Suppressor macrophage (primary cell): ENCODE measurements around the gene POP7.

Experiments
- DNase-seq, 4 experiments: peaks; one replicate each; pipeline ENCODE4 v3.0.0-alpha.2; 2020 to 2022

POP7 gene

GRCh38 chr7:100726996-100727761, 21.3 kb downstream of the POP7 start:
- no peak for DNase-seq

GRCh38 chr7:100728196-100728595, 22.3 kb downstream of the POP7 start:
- DNase-seq: no peak

GRCh38 chr7:100730136-100730800, 24.3 kb downstream of the POP7 start:
- DNase-seq: no peak

GRCh38 chr7:100731937-100732636, 26.2 kb downstream of the POP7 start:
- no peak for DNase-seq

DNA sequence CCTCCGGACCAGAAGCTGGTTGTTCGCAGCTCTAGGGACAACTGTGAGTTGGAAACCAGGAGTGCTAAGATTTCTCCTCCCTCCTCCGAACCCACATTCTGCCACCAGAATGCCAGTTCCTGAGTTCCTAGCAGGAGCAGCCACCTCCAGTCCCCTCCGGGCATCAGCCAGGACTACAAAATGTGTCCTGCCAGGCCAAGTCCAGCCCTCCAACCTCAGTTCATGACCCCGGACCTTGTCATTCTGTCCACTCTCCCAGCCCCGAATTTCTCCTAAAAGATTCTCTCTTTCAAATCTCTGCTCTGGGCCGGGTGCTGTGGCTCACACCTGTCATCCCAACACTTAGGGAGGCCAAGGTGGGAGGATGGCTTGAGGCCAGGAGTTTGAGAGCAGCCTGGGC, 29.8 kb downstream of the POP7 start:
- no peak for DNase-seq

GRCh38 chr7:100736671-100737070, 30.8 kb downstream of the POP7 start:
- DNase-seq: no peak

- DNase-seq: no peak
Observed at GRCh38 chr7:100739934-100740333, 34.0 kb downstream of the POP7 start.

DNA sequence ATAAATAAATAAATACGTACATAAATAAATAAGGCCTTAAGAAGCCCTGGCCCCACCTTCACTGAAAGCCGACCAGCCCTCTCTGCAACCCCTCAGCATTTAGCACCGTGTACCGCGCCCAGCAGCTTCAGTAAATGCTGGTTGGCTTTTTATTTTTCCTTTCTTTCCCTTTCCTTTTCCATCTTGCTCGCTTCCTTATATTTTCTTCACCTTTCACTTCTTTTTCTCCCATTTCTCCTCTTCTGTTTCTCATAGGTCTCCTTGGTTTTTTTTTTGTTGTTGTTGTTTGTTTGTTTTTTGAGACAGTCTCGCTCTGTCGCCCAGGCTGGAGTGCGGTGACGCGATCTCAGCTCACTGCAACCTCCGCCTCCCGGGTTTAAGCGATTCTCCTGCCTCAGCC, 38.7 kb downstream of the POP7 start:
- DNase-seq: no peak

DNA sequence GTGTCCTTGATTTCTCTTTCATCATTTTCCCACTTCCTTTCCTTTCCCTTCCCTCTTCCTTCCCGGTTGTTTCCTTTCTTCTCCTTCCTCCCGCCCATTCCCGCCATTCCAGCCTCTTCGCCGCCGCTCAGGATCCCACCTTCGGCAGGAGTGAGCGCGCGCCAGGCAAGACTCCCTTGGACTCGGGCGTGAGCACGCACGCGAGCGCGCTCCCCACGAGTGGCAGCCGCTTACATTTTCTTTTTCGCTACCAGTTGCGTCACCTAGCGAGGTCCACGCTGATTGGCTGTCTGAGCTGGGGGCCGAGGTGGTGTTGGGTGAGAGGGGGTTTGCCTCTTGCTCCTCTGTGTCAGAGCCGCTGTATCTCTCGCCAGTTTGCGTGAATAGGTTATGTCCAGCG, 39.3 kb downstream of the POP7 start:
- DNase-seq: peak; percentile 9 to 68 (median 32)

GRCh38 chr7:100752994-100753393, 47.1 kb downstream of the POP7 start:
- no peak for DNase-seq

- no peak for DNase-seq
Observed at GRCh38 chr7:100753750-100754149, 47.8 kb downstream of the POP7 start.
